Hematopoietic multipotent progenitor cell (in vitro differentiated cells): ENCODE results near the gene XYLT1. TPM values are rescaled to one million over a fixed set of nuclear protein-coding genes. Genes with fewer than 3 reads are reported as not detected.

Experiments
- DNase-seq, 3 donors: peaks; one replicate each; pipeline ENCODE4 v3.0.0-alpha.2; 2011 to 2015; ENCODE audit warnings: low read depth in 2 of 3, low spot score in 2 of 3
- total RNA-seq: library from RNA; depleted of rRNA; stranded (reverse); fragments of >200 nt; gene quantifications from one replicate; pipeline ENCODE4 v1.2.3, GENCODE V29; 2012

Gene XYLT1
- total RNA-seq, 1 donor, result 71.9 TPM

GRCh38 chr16:17213974-17214373 is 256.8 kb downstream of the XYLT1 start:
- DNase-seq, result no peak

GRCh38 chr16:17213025-17213424 is 257.7 kb downstream of the XYLT1 start:
- DNase-seq, result no peak

GRCh38 chr16:17212606-17213005 is 258.2 kb downstream of the XYLT1 start:
- no peak for DNase-seq

- DNase-seq, result peak in 2 of 3 donors; percentile 60 to 69
Measured at GRCh38 chr16:17211797-17212196, 259.0 kb downstream of the XYLT1 start.

GRCh38 chr16:17206712-17207111 is 264.0 kb downstream of the XYLT1 start:
- DNase-seq, result no peak

GRCh38 chr16:17205279-17206211 is 265.2 kb downstream of the XYLT1 start:
- peak in 2 of 3 donors; percentile 15 to 32 for DNase-seq

- DNase-seq, result peak in 1 of 3 donors; percentile 19
Measured at GRCh38 chr16:17204644-17205043, 266.1 kb downstream of the XYLT1 start.

- no peak for DNase-seq
Measured at GRCh38 chr16:17204206-17204605, 266.6 kb downstream of the XYLT1 start.

GRCh38 chr16:17203424-17203823 is 267.3 kb downstream of the XYLT1 start:
- no peak for DNase-seq

- no peak for DNase-seq
Measured at GRCh38 chr16:17199135-17199534, 271.6 kb downstream of the XYLT1 start.

GRCh38 chr16:17196526-17196925 is 274.2 kb downstream of the XYLT1 start:
- DNase-seq, result no peak

GRCh38 chr16:17194190-17194780 is 276.5 kb downstream of the XYLT1 start:
- DNase-seq, result peak; percentile 19 to 70 (median 47)

- DNase-seq, result no peak
Measured at GRCh38 chr16:17193566-17194100, 277.1 kb downstream of the XYLT1 start.

GRCh38 chr16:17184026-17184425 is 286.7 kb downstream of the XYLT1 start:
- no peak for DNase-seq

- DNase-seq, result no peak
Measured at GRCh38 chr16:17177959-17178905, 292.5 kb downstream of the XYLT1 start.

GRCh38 chr16:17177242-17177958 is 293.4 kb downstream of the XYLT1 start:
- no peak for DNase-seq

GRCh38 chr16:17176199-17176598 is 294.6 kb downstream of the XYLT1 start:
- no peak for DNase-seq

- peak in 2 of 3 donors; percentile 55 to 82 for DNase-seq
Measured at GRCh38 chr16:17173281-17173680, 297.5 kb downstream of the XYLT1 start.

GRCh38 chr16:17171250-17172143 is 299.3 kb downstream of the XYLT1 start:
- DNase-seq, result no peak
